ENCODE results near the gene TBC1D22A. TPM values are rescaled to one million over a fixed set of nuclear protein-coding genes. Genes with fewer than 3 reads are reported as not detected.

TBC1D22A gene
- polyA plus RNA-seq, 4 donors = 17.7 to 26.4 (median 21.0) TPM

DNA sequence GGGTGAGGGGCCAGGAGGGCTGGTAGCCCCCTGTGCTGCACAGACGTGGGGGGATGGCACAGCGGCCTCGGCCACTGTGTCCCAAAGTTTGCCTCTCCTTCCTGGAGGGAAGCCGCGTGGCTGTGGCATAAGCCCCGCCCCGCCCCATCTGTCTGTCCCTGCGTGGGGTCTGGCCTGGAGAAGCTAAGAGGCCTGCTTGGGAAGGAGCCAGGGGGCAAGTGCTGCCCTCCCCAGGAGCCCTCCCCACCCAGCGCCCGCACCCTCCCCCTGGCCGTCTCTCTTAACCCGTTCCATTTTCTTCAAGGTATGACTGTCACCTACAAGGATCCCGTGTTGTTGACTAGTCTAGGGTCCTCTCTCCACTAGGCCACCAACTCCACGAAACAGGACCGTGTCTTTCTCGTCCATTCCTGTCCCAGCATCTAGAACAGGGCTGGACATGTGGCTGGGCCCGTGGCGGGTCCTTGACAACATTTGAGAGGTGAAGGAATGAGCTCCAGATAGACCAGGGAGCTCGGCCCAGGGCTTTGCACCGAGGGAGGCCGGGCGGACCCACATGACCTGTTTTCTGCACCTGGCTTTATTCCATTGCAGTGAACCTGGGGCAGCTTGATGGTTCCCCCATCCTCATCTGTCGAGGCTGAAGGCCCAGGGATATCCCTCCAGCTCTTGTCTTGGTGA, 428.0 kb downstream of the TBC1D22A start:
- WGBS, 3 donors = 68 to 88% (median 80%) methylated on average over 18 to 23 of the region's 23 CpGs
- H3K4me3 ChIP-seq (ENCODE audit: low read depth in 1 of 3, low read length in 3 of 3) = no peak overlapping the region
- no peak overlapping the region for H3K27ac ChIP-seq (ENCODE audit: low read depth in 1 of 3, low read length in 2 of 3)
- no peaks in the 10 kb centered on the region for H3K4me1 ChIP-seq (ENCODE audit: control insufficient read depth in 3 of 3, insufficient read depth in 2 of 3, low read depth in 1 of 3, low read length in 2 of 3)
- no peaks in the 10 kb centered on the region for H3K9me3 ChIP-seq (ENCODE audit: control insufficient read depth in 2 of 2, insufficient read depth in 1 of 2, low read depth in 1 of 2, low read length in 1 of 2)
- H3K36me3 ChIP-seq (ENCODE audit: control insufficient read depth in 3 of 3, insufficient read depth in 2 of 3, low read depth in 1 of 3, low read length in 3 of 3) = no peaks in the 10 kb centered on the region
- no peaks in the 10 kb centered on the region for H3K27me3 ChIP-seq (ENCODE audit: control insufficient read depth in 3 of 3, insufficient read depth in 3 of 3, low read length in 3 of 3)
- DNase-seq = no peak
- no peak for FAIRE-seq

DNA sequence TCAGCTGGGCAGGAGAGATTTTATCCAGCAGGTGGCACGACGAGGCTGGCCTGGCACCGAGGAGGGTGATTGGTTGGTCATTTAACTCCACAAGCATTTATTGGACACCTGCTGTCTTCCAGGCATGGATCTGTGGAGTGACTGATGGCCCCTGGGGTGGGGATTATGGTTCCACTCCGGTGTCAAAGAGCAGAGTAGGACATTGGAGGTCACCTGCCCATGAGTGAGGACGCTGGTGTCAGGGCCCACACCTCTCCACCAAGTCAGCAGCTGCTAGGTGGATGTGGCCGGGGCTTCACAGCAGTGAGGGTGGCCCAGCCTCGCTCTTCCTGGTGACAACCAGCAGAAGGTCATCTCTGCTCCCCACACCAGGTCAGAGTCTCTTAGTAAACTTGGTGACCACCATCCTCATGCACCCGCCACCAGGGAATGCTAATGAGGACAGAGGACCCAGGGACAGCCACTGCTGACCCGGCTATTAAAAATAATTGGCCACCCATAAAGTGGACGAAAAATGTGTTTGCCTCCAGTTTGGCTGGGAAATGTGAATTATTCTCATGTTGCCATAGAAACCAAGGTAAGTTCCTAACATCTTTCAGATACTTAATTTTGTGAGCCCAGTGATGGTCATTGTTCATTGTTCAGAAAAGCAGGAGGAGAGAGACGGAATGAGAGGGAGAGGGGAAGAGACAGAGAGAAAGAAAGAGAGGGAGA, 428.7 kb downstream of the TBC1D22A start:
- no peak for DNase-seq
- no peaks in the 10 kb centered on the region for H3K4me1 ChIP-seq (ENCODE audit: control insufficient read depth in 3 of 3, insufficient read depth in 2 of 3, low read depth in 1 of 3, low read length in 2 of 3)
- no peak overlapping the region for H3K4me3 ChIP-seq (ENCODE audit: low read depth in 1 of 3, low read length in 3 of 3)
- no peak for FAIRE-seq
- no peaks in the 10 kb centered on the region for H3K36me3 ChIP-seq (ENCODE audit: control insufficient read depth in 3 of 3, insufficient read depth in 2 of 3, low read depth in 1 of 3, low read length in 3 of 3)
- WGBS, 3 donors = 70 to 86% (median 73%) methylated on average over 11 of the region's 11 CpGs
- H3K27ac ChIP-seq (ENCODE audit: low read depth in 1 of 3, low read length in 2 of 3) = no peak overlapping the region
- no peaks in the 10 kb centered on the region for H3K9me3 ChIP-seq (ENCODE audit: control insufficient read depth in 2 of 2, insufficient read depth in 1 of 2, low read depth in 1 of 2, low read length in 1 of 2)
- H3K27me3 ChIP-seq (ENCODE audit: control insufficient read depth in 3 of 3, insufficient read depth in 3 of 3, low read length in 3 of 3) = no peaks in the 10 kb centered on the region

DNA sequence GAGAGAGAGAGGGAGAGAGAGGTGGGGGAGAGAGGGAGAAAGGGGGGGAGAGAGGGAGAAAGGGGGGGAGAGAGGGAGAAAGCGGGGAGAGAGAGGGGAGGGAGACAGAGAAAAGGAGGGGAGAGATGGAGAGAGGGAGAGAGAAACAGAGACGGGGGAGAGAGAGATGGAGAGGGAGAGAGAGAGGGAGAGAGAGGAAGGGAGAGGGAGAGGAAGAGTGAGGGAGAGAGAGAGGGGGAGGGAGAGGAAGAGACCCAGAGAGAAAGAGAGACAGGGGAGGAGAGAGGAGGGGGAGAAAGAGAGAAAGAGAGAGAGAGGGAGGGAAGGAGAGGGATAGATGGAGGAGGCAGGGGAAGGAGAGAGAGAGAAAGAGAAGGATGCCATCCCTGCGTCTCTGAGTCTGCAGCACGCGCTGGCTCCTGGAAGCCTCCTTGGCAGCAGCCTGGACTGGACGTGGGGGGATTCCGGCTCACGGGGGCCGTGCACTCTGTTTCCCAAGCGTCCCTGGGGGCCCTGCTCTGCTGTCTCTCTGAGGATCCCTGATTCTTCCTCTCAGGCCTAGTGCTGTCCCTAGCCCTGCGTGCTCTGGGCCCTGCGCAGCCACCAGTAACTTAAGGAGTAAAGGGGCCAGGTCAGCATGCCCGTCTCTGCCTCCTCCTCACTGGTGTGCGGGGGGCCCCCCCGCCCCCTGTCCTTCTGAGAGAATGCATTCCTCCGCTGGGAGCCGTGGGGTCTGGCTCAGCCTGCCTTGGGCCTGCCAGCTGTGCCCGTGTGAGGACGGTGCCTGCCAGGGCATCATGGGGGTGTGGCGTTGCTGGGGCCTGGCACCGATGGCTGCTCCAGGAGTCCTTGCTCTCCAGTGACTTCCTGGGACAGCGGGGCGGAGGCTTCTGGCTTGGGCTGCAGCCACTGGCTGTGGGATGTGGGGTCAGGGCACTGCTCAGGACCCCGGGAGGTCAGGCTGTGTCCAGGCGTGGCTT, 429.5 kb downstream of the TBC1D22A start:
- WGBS, 3 donors = 54 to 67% (median 58%) methylated on average over 19 to 25 of the region's 25 CpGs
- H3K4me1 ChIP-seq (ENCODE audit: control insufficient read depth in 3 of 3, insufficient read depth in 2 of 3, low read depth in 1 of 3, low read length in 2 of 3) = no peaks in the 10 kb centered on the region
- no peak overlapping the region for H3K27ac ChIP-seq (ENCODE audit: low read depth in 1 of 3, low read length in 2 of 3)
- peak in 1 of 2 donors; percentile 48 for DNase-seq
- no peaks in the 10 kb centered on the region for H3K36me3 ChIP-seq (ENCODE audit: control insufficient read depth in 3 of 3, insufficient read depth in 2 of 3, low read depth in 1 of 3, low read length in 3 of 3)
- no peaks in the 10 kb centered on the region for H3K27me3 ChIP-seq (ENCODE audit: control insufficient read depth in 3 of 3, insufficient read depth in 3 of 3, low read length in 3 of 3)
- H3K9me3 ChIP-seq (ENCODE audit: control insufficient read depth in 2 of 2, insufficient read depth in 1 of 2, low read depth in 1 of 2, low read length in 1 of 2) = no peaks in the 10 kb centered on the region
- no peak for FAIRE-seq
- no peak overlapping the region for H3K4me3 ChIP-seq (ENCODE audit: low read depth in 1 of 3, low read length in 3 of 3)

DNA sequence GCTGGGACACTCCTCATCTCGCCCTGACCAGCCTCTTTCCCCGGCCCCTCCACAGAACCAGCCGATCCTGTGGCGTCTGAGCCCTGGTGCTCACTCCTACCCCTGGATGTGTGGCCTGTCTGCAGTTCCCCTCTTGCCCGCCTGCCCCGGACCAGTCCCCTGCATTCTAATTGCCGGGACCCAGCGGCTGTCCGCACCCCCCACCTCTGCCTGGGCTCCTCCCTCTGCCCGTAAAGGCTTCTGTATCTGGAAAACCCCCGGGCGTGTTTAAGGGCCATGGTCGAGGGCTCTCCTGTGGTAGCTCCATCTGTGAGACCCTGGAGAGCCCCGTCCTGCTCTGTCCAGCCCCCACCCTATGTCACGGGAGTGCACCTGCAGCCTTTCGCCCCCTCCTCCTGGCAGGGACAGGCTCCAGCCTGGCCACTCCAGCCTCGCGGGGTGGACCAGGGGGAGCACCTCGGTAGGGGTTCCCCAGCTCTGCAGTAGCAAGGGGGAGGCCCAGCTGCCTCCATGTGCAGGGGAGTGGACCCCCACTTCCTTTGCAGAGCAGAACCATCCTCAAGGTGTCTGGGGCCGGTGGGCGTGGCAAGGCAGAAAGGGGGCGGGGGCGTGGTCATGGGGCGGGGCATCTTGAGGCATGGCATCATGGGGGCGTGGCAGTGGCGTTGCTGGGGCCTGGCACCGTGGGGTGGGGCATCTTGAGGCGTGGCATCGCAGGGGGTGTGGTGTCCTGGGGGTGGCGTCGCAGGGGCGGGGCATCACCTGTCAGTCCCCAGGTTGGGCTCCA, 430.4 kb downstream of the TBC1D22A start:
- DNase-seq (peak in 1 of 2 donors; percentile 82), FAIRE-seq (no peak)
- WGBS, 3 donors = 20 to 76% (median 38%) methylated on average over 27 to 32 of the region's 32 CpGs

GRCh38 chr22:47193606-47194329, 431.3 kb downstream of the TBC1D22A start:
- DNase-seq (no peak), FAIRE-seq (no peak)
- 80 to 94% (median 85%) methylated on average over 19 of the region's 19 CpGs for WGBS, 3 donors
- no peaks in the 10 kb centered on the region for H3K9me3 ChIP-seq (ENCODE audit: control insufficient read depth in 2 of 2, insufficient read depth in 1 of 2, low read depth in 1 of 2, low read length in 1 of 2)
- no peaks in the 10 kb centered on the region for H3K4me1 ChIP-seq (ENCODE audit: control insufficient read depth in 3 of 3, insufficient read depth in 2 of 3, low read depth in 1 of 3, low read length in 2 of 3)
- H3K36me3 ChIP-seq (ENCODE audit: control insufficient read depth in 3 of 3, insufficient read depth in 2 of 3, low read depth in 1 of 3, low read length in 3 of 3) = no peaks in the 10 kb centered on the region
- no peak overlapping the region for H3K27ac ChIP-seq (ENCODE audit: low read depth in 1 of 3, low read length in 2 of 3)
- no peak overlapping the region for H3K4me3 ChIP-seq (ENCODE audit: low read depth in 1 of 3, low read length in 3 of 3)
- no peaks in the 10 kb centered on the region for H3K27me3 ChIP-seq (ENCODE audit: control insufficient read depth in 3 of 3, insufficient read depth in 3 of 3, low read length in 3 of 3)

More for the DNA sequence above, 430.4 kb downstream of the TBC1D22A start:
- no peaks in the 10 kb centered on the region for H3K9me3 ChIP-seq (ENCODE audit: control insufficient read depth in 2 of 2, insufficient read depth in 1 of 2, low read depth in 1 of 2, low read length in 1 of 2)
- H3K27me3 ChIP-seq (ENCODE audit: control insufficient read depth in 3 of 3, insufficient read depth in 3 of 3, low read length in 3 of 3) = no peaks in the 10 kb centered on the region
- no peaks in the 10 kb centered on the region for H3K4me1 ChIP-seq (ENCODE audit: control insufficient read depth in 3 of 3, insufficient read depth in 2 of 3, low read depth in 1 of 3, low read length in 2 of 3)
- no peak overlapping the region for H3K27ac ChIP-seq (ENCODE audit: low read depth in 1 of 3, low read length in 2 of 3)
- H3K4me3 ChIP-seq (ENCODE audit: low read depth in 1 of 3, low read length in 3 of 3) = no peak overlapping the region
- H3K36me3 ChIP-seq (ENCODE audit: control insufficient read depth in 3 of 3, insufficient read depth in 2 of 3, low read depth in 1 of 3, low read length in 3 of 3) = no peaks in the 10 kb centered on the region

DNA sequence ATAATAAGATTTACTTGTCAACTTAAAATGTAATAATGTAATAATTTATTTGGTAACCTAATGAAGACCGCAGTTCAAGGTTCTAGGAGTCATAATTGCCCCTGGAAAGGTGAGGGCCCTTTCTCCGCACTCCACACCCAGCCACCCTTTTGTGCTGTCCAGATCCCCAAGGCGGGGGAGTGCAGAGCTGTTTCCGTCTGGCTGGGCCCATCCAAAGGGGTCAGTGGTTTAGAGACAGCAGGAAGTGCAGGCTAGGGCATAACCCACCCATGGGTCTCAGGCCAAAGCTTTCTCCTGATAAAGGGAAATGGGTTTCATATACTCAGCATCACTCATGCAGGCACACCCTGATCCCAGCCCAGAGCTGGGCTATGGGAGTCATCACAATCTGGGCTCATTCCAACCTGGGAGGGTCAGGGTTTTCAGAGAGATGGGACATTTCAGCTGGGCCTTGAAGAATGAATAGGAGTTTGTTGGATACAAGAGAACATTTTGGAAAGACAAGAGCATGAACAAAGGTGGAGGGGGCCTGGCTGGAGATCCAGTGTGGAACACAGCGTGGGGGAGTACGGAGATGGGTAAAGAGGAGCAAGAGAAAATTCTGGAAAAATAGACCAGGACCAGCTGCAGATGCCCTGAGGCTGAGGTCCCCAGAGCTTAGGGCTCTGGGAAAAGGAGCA, 432.2 kb downstream of the TBC1D22A start:
- Histone ChIP-seq H3K36me3 (ENCODE audit: control insufficient read depth in 3 of 3, insufficient read depth in 2 of 3, low read depth in 1 of 3, low read length in 3 of 3) (no peaks in the 10 kb centered on the region), H3K27ac (ENCODE audit: low read depth in 1 of 3, low read length in 2 of 3) (no peak overlapping the region), H3K27me3 (ENCODE audit: control insufficient read depth in 3 of 3, insufficient read depth in 3 of 3, low read length in 3 of 3) (no peaks in the 10 kb centered on the region), H3K4me1 (ENCODE audit: control insufficient read depth in 3 of 3, insufficient read depth in 2 of 3, low read depth in 1 of 3, low read length in 2 of 3) (no peaks in the 10 kb centered on the region), H3K4me3 (ENCODE audit: low read depth in 1 of 3, low read length in 3 of 3) (no peak overlapping the region), H3K9me3 (ENCODE audit: control insufficient read depth in 2 of 2, insufficient read depth in 1 of 2, low read depth in 1 of 2, low read length in 1 of 2) (no peaks in the 10 kb centered on the region)
- no peak for FAIRE-seq
- no peak for DNase-seq
- 90 to 94% (median 94%) methylated on average over 6 of the region's 6 CpGs for WGBS, 3 donors

DNA sequence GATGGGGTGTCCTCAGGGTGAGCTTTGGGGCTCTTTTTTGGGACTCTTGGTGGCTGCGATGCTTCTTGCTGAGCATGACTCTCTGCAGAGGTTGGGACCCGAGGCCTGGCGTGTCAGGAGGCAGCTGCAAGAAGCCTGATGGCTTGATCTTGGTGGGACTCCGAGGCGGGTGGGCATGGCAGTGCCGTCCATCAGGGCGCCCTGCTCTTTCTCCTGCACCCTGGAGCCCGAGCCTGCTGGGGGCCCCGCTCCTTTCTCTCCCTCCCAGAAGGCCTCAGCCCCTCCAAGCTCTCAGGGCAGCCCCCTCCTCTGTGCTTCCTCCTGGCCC, 432.7 kb downstream of the TBC1D22A start:
- FAIRE-seq = no peak
- H3K4me3 ChIP-seq (ENCODE audit: low read depth in 1 of 3, low read length in 3 of 3) = no peak overlapping the region
- no peaks in the 10 kb centered on the region for H3K4me1 ChIP-seq (ENCODE audit: control insufficient read depth in 3 of 3, insufficient read depth in 2 of 3, low read depth in 1 of 3, low read length in 2 of 3)
- no peaks in the 10 kb centered on the region for H3K9me3 ChIP-seq (ENCODE audit: control insufficient read depth in 2 of 2, insufficient read depth in 1 of 2, low read depth in 1 of 2, low read length in 1 of 2)
- 89 to 95% (median 90%) methylated on average over 9 of the region's 9 CpGs for WGBS, 3 donors
- no peaks in the 10 kb centered on the region for H3K36me3 ChIP-seq (ENCODE audit: control insufficient read depth in 3 of 3, insufficient read depth in 2 of 3, low read depth in 1 of 3, low read length in 3 of 3)
- H3K27ac ChIP-seq (ENCODE audit: low read depth in 1 of 3, low read length in 2 of 3) = no peak overlapping the region
- H3K27me3 ChIP-seq (ENCODE audit: control insufficient read depth in 3 of 3, insufficient read depth in 3 of 3, low read length in 3 of 3) = no peaks in the 10 kb centered on the region
- no peak for DNase-seq
